DND-41 (cell line): ENCODE data around the gene PCDHGA6.

Experiments used
- CTCF ChIP-seq: IDR thresholded peaks from 2 replicates; pipeline ENCODE4 v1.5.1; 2012; ENCODE audit warnings: borderline replicate concordance, low read length, moderate library complexity, mild to moderate bottlenecking; ENCODE audit not compliant: poor library complexity, severe bottlenecking; ENCODE audit errors: extremely low read depth
- EZH2 ChIP-seq: IDR thresholded peaks from 3 replicates; pipeline ENCODE4 v1.6.1; 2012; ENCODE audit warnings: borderline replicate concordance, low read depth, mild to moderate bottlenecking, moderate library complexity, low read length, inconsistent platforms; ENCODE audit not compliant: severe bottlenecking

- TF ChIP-seq CTCF (no peak), EZH2 (no peak)
Measured at GRCh38 chr5:141360685-141361084, 13.0 kb upstream of the PCDHGA6 start.
